CD14-positive monocyte (primary cell): ENCODE measurements around the gene GJA3. TPM values are rescaled to one million over a fixed set of nuclear protein-coding genes. Genes with fewer than 3 reads are reported as not detected.

Experiments
- DNase-seq, 3 donors: peaks; one replicate each; pipeline ENCODE4 v3.0.0-alpha.2; 2011 to 2022
- H2AFZ ChIP-seq: 2 replicates; pipeline ENCODE4 v1.6.0; 2012; ENCODE audit warnings: mild to moderate bottlenecking, low read depth, low read length, inconsistent platforms; ENCODE audit not compliant: insufficient read depth, poor library complexity, severe bottlenecking
- H3K27ac ChIP-seq, 2 donors: 1 replicate in 1 of 2; 2 replicates in 1 of 2; pipeline ENCODE4 v1.5.1; 2012 to 2013; ENCODE audit warnings: low read length in 2 of 2, control low read depth in 1 of 2, inconsistent platforms in 1 of 2, low read depth in 1 of 2, mild to moderate bottlenecking in 1 of 2
- H3K27me3 ChIP-seq, 2 donors: one replicate each; pipeline versions ENCODE4 v1.6.0 to v1.6.1; 2011 to 2013; ENCODE audit warnings: low read length in 2 of 2; ENCODE audit not compliant: control insufficient read depth in 2 of 2, insufficient read depth in 2 of 2
- H3K36me3 ChIP-seq, 2 donors: replicated peaks in 1 of 2; 1 replicate in 1 of 2; 2 replicates in 1 of 2; pipeline versions ENCODE4 v1.5.1 to v1.6.1; 2012 to 2013; ENCODE audit warnings: low read length in 2 of 2, control low read depth in 1 of 2, inconsistent platforms in 1 of 2, mild to moderate bottlenecking in 1 of 2; ENCODE audit not compliant: insufficient read depth in 2 of 2, control insufficient read depth in 1 of 2
- H3K4me1 ChIP-seq, 2 donors: 1 replicate in 1 of 2; 2 replicates in 1 of 2; pipeline versions ENCODE4 v1.5.1 to v1.6.1; 2012 to 2013; ENCODE audit warnings: low read length in 2 of 2, control low read depth in 1 of 2, inconsistent platforms in 1 of 2, mild to moderate bottlenecking in 1 of 2, moderate library complexity in 1 of 2; ENCODE audit not compliant: insufficient read depth in 2 of 2, control insufficient read depth in 1 of 2
- H3K4me2 ChIP-seq: replicated peaks from 2 replicates; pipeline ENCODE3; 2012; ENCODE audit warnings: low read length, moderate library complexity, mild to moderate bottlenecking; ENCODE audit not compliant: poor library complexity, severe bottlenecking; ENCODE audit errors: extremely low read depth
- H3K4me3 ChIP-seq, 3 experiments: fragments of 200-600 bp in 1 of 3; sonication (generic) in 1 of 3; replicated peaks in 1 of 3; 1 replicate in 2 of 3; 2 replicates in 1 of 3; pipeline ENCODE4 v1.5.1; 2011 to 2013; ENCODE audit warnings: low read length in 3 of 3, mild to moderate bottlenecking in 3 of 3, control low read depth in 2 of 3, low read depth in 2 of 3, inconsistent platforms in 1 of 3, moderate library complexity in 1 of 3
- H3K79me2 ChIP-seq: 2 replicates; pipeline ENCODE4 v1.6.0; 2012; ENCODE audit warnings: mild to moderate bottlenecking, control low read depth, inconsistent platforms, low read length, moderate library complexity; ENCODE audit not compliant: insufficient read depth
- H3K9ac ChIP-seq: 2 replicates; pipeline ENCODE4 v1.6.0; 2017; ENCODE audit warnings: low read length, mild to moderate bottlenecking; ENCODE audit not compliant: insufficient read depth, poor library complexity, severe bottlenecking
- H3K9me3 ChIP-seq, 2 donors: replicated peaks in 1 of 2; 1 replicate in 1 of 2; 2 replicates in 1 of 2; pipeline versions ENCODE4 v1.5.1 to v1.6.1; 2012 to 2013; ENCODE audit warnings: low read length in 2 of 2, control low read depth in 1 of 2; ENCODE audit not compliant: control insufficient read depth in 1 of 2, insufficient read depth in 1 of 2
- H4K20me1 ChIP-seq: 2 replicates; pipeline ENCODE4 v1.6.0; 2012; ENCODE audit warnings: mild to moderate bottlenecking, low read length, control low read depth, moderate library complexity; ENCODE audit not compliant: insufficient read depth
- H3K27ac Mint-ChIP-seq, 7 donors: one replicate each; pipeline ENCODE4 v1.8.0; 2020; ENCODE audit warnings: mild to moderate bottlenecking in 7 of 7, mixed read lengths in 7 of 7, moderate library complexity in 6 of 7, inconsistent platforms in 2 of 7
- H3K27me3 Mint-ChIP-seq, 3 donors: one replicate each; pipeline ENCODE4 v1.8.0; 2021 to 2022; ENCODE audit warnings: low read depth in 3 of 3, mild to moderate bottlenecking in 3 of 3, mixed read lengths in 3 of 3, moderate library complexity in 3 of 3, inconsistent platforms in 1 of 3
- H3K36me3 Mint-ChIP-seq, 2 donors: one replicate each; pipeline ENCODE4 v1.8.0; 2020; ENCODE audit warnings: mixed read lengths in 2 of 2, inconsistent platforms in 1 of 2, mild to moderate bottlenecking in 1 of 2
- H3K4me1 Mint-ChIP-seq: one replicate; pipeline ENCODE4 v1.8.0; 2020; ENCODE audit warnings: mild to moderate bottlenecking, mixed read lengths
- H3K4me3 Mint-ChIP-seq, 2 donors: one replicate each; pipeline ENCODE4 v1.8.0; 2020; ENCODE audit warnings: mild to moderate bottlenecking in 2 of 2, mixed read lengths in 2 of 2, moderate library complexity in 1 of 2
- H3K9me3 Mint-ChIP-seq, 7 donors: one replicate each; pipeline ENCODE4 v1.8.0; 2020 to 2022; ENCODE audit warnings: mixed read lengths in 7 of 7, mild to moderate bottlenecking in 6 of 7, moderate library complexity in 6 of 7, inconsistent platforms in 2 of 7
- WGBS: methylation state at CpG from one replicate; pipeline ENCODE4 v1.1.5; 2013; ENCODE audit warnings: missing lambda C conversion rate; ENCODE audit not compliant: insufficient coverage; 5-methylcytosine and 5-hydroxymethylcytosine counted together
- intact Hi-C, 2 donors: fragments of 100-400 bp; cut with micrococcal nuclease; formaldehyde crosslinking; loops; one replicate each; pipeline versions ENCODE4 v1.15.0 to v1.15.1; 2023
- polyA plus RNA-seq, 3 donors: library from polyadenylated mRNA; depleted of rRNA in 1 of 3; unstranded in 2 of 3; stranded (reverse) in 1 of 3; fragments of 300-500 nt in 2 of 3; fragments of >200 nt in 1 of 3; fragmentation: Illumina TruSeq in 2 of 3; gene quantifications; 1 replicate in 2 of 3; 2 replicates in 1 of 3; pipeline ENCODE4 v1.2.3, GENCODE V29; 2012 to 2021
- TF ChIP-seq, protein P1 (sequence below): fragments of 200-600 bp; IDR thresholded peaks from one replicate; pipeline ENCODE4 v1.8.0; 2022; ENCODE audit warnings: antibody characterized with exemption, mild to moderate bottlenecking

GJA3 gene
- polyA plus RNA-seq, 3 donors: not detected

DNA sequence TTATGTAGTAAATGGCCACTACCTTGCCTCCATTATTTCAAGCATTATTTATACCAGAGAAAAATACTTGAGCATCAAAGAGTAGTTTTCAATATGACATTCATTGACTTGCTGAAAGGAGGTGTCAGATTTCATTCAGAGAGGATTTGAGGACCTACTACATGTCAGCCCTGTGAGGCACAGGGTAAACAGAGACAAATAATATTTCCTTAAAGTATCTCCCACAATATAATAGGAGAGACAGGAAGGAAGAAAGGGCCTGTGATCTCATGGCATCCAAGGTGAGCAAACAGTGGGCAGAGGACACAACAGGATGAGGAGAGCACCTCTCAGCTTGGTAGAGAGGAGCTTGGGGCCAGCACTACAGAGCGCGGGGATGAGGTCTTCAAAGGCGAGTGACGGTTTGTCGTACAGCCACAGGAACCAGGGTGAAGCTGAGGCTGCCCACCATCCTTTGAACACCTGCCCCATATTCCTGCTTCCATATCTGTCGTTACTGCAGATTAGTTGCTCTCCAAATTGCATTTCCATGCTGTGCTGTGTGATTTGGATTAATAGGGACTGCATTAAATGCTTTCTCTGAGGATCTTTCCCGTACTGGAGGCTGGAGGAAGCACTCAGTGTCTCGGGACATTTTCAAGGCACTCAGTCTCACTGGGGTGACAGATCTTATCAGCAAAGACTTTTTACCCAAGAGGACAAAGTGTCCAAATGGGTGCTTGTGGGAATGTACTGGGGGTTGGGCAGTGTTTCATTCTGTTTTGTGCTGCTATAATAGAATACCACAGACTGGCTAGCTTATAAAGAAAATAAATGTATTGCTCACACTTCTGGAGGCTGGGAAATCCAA lies 59.2 kb downstream of the GJA3 start:
- Histone ChIP-seq H3K9me3 (no peaks in the 10 kb centered on the region), H3K9ac (no peak overlapping the region), H4K20me1 (no peaks in the 10 kb centered on the region), H3K36me3 (no peaks in the 10 kb centered on the region), H2AFZ (no peak overlapping the region), H3K27me3 (peaks cover 7 to 21% of the 10 kb centered on the region in 2 donors), H3K27ac (no peak overlapping the region), H3K4me3 (no peak overlapping the region), H3K4me2 (no peak overlapping the region), H3K79me2 (no peaks in the 10 kb centered on the region), H3K4me1 (peaks cover 10 to 14% of the 10 kb centered on the region in 2 donors)
- H3K9me3 Mint-ChIP-seq: peaks cover 0 to 9% (median 2%) of the 10 kb centered on the region in 7 donors
- no peaks in the 10 kb centered on the region for H3K36me3 Mint-ChIP-seq
- TF ChIP-seq, protein P1, sequence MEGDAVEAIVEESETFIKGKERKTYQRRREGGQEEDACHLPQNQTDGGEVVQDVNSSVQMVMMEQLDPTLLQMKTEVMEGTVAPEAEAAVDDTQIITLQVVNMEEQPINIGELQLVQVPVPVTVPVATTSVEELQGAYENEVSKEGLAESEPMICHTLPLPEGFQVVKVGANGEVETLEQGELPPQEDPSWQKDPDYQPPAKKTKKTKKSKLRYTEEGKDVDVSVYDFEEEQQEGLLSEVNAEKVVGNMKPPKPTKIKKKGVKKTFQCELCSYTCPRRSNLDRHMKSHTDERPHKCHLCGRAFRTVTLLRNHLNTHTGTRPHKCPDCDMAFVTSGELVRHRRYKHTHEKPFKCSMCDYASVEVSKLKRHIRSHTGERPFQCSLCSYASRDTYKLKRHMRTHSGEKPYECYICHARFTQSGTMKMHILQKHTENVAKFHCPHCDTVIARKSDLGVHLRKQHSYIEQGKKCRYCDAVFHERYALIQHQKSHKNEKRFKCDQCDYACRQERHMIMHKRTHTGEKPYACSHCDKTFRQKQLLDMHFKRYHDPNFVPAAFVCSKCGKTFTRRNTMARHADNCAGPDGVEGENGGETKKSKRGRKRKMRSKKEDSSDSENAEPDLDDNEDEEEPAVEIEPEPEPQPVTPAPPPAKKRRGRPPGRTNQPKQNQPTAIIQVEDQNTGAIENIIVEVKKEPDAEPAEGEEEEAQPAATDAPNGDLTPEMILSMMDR: no peak
- H3K4me3 Mint-ChIP-seq: no peak overlapping the region
- intact Hi-C loops: no loop called here
- WGBS: 77% methylated on average over 4 of the region's 8 CpGs
- H3K27ac Mint-ChIP-seq: no peak overlapping the region
- H3K4me1 Mint-ChIP-seq: peaks cover 24% of the 10 kb centered on the region
- H3K27me3 Mint-ChIP-seq: peaks cover 10 to 19% (median 13%) of the 10 kb centered on the region in 3 donors
- DNase-seq: no peak

- Mint-ChIP-seq H3K4me3 (no peak overlapping the region), H3K27ac (no peak overlapping the region), H3K4me1 (peaks cover 9% of the 10 kb centered on the region), H3K27me3 (peaks cover 10 to 23% (median 14%) of the 10 kb centered on the region in 3 donors), H3K36me3 (no peaks in the 10 kb centered on the region), H3K9me3 (peaks cover 0 to 9% (median 2%) of the 10 kb centered on the region in 7 donors)
- Histone ChIP-seq H2AFZ (no peak overlapping the region), H3K4me1 (peaks cover 0 to under 1% of the 10 kb centered on the region in 2 donors), H3K27me3 (peaks cover 9 to 26% of the 10 kb centered on the region in 2 donors), H3K79me2 (no peaks in the 10 kb centered on the region), H3K4me3 (no peak overlapping the region), H3K9ac (no peak overlapping the region), H3K27ac (no peak overlapping the region), H3K9me3 (no peaks in the 10 kb centered on the region), H4K20me1 (no peaks in the 10 kb centered on the region), H3K4me2 (no peak overlapping the region), H3K36me3 (no peaks in the 10 kb centered on the region)
- intact Hi-C loops: loop anchor here in 1 of 2 donors (10.0 kb wide), 1 partner anchor 65 kb away; the partner anchor contains the start of gene GJA3
- TF ChIP-seq, protein P1: no peak
- 81% methylated on average over 7 of the region's 9 CpGs for WGBS
- DNase-seq: no peak
These were observed 61.5 kb downstream of the GJA3 start for GRCh38 chr13:20099319-20099718.
